AG10803 (cell line): ENCODE measurements around the gene S100A3.

Experiments used
- DNase-seq: peaks from one replicate; pipeline ENCODE4 v3.0.0; 2010; ENCODE audit warnings: low read depth
- H3K4me3 ChIP-seq: 2 replicates; pipeline ENCODE4 v1.5.1; 2011; ENCODE audit warnings: mild to moderate bottlenecking, low read length, control low read depth
- CTCF ChIP-seq: conservative IDR thresholded peaks from 2 replicates; pipeline ENCODE4 v1.5.1; 2011; ENCODE audit warnings: mild to moderate bottlenecking, low read length, control low read depth, inconsistent platforms

S100A3 gene

DNA sequence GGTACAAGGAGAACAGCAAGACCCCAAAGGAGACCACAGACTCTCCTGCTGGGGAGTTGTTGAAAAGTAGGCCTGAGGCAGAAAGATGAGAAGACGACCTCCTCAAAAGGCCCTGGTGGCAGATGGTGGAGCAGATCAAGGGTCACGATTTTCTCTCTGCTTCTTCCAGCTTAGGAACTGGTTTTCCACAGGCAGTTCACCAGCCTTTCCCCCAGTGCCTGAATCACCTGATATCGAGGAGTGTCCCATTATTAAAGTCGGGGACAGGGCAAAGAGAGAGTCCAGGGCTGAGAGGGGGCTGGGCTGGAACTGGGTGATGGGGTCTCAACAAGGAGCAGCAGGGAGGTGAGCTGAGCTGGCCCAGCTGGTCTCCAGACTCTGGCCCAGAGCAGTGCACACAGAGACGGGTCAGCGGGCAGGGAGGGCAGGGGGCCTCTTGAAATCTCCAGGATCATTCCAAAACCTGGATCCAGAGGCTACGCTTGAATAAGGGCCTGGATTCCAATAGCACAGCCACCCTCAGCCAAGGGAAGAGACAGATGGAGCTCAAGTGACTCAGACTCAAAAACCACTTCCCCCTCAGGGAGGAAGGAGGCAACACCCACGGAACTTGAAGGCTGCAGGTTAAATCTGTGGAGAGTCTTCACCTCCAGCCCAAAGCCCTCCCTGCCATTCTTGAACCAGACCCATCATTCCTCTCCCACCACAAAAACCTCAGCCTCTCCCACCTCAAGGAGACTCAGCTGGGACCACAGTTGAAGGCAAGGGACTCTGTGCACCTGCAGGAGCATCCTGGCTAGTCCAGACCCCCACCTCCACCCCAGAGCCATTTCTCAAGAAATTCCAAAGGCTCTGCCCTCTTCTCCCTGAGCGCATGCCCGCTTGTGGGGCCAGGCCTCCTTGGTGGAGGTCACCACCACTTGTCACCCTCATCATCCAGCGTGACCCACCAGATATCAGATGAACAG, 8.4 kb downstream of the S100A3 start, which contains the start of gene S100A5:
TSS of gene S100A5 (minus strand) at position 541 of the 968 bp plus-strand sequence. CDS start 743 bp downstream, outside the sequence.
- TF ChIP-seq CTCF, result no peak
- no peak within 1 kb of the TSS for H3K4me3 ChIP-seq
- DNase-seq, result peak; percentile 64

GRCh38 chr1:153539395-153540093, 9.5 kb downstream of the S100A3 start:
- no peak for TF ChIP-seq CTCF
- no peak overlapping the region for H3K4me3 ChIP-seq
- DNase-seq, result no peak

DNA sequence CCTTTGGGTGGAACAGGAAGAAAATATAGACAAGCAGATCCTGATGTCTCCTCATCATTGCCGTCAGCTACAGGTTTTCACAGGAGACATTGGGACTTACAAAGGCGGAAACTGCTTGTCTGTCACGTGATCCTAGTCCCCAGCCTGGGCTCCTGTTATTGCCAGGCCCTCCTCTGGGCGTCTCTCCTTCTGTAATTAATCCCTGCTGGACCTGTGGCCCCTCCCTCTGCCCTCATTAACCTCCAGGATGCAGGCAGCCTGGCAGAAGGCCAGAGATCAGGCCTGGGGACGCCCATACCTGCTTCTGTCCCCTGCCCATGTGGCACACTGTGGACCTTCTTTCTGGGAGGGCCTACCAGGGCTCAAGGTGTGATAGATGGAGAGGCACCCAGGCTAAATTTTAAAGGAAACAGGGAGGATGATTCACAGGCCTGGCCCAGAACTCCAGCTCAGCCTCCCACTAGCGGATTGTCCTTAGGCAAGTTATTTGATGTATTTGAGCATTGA, 10.7 kb downstream of the S100A3 start:
- peak; percentile 53 for DNase-seq
- peak; percentile 16; the same call in 1 of the 2 replicates for TF ChIP-seq CTCF
- H3K4me3 ChIP-seq, result no peak overlapping the region

DNA sequence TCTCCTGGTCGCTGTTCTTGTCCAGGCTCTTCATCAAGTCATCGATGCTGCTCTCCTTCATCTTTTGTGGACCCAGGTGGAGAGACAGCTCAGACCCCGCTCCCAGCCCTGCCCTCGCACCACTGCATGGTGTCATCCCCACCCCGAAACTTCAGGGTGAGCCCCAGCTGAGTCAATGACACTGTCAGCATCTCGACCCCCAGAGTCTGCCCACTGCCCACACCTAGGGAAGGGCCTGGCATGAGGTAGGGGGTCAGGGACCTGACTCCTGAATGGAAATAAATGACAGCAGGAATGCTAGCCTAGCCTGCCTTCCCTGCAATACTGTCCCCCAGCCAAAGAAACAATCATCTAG, 11.7 kb downstream of the S100A3 start:
- no peak for DNase-seq
- no peak overlapping the region for H3K4me3 ChIP-seq
- no peak for TF ChIP-seq CTCF

DNA sequence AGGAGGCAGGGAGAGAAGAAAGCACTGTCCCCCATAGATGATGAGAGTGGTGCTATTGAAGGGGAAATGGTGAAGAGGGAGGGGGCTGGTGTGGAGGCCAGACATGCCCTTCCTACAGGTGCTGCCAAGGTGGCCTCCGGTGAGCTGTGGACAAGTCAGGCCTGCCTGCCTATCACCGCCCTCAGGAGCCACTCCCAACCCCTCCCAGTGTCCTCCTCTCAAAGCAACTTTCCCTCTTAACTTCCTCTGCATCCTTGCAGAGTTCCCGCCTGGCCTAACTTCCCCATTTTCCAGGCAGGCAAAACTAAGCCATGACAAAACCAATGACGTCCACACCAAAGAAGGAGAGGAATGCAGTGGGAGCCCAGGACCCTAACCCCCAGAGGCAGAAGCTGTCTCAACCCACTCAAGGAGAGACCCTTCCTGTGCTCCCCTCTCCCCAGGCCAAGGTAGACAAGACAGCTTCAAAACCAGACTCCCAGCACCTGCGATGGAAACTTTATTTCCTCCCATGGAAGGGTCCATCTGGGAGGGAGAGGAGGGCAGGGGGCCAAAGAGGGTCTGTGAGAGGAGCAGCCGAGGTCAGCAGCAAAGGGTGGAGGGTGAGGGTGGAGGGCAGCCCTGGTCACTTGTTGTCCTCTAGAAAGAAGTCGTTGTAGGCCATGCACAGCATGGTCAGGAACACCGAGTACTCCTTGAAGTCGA, 12.2 kb downstream of the S100A3 start:
- peak overlapping the region; percentile 100 for H3K4me3 ChIP-seq
- TF ChIP-seq CTCF, result no peak
- DNase-seq, result no peak

- H3K4me3 ChIP-seq, result peak overlapping the region; percentile 100
- DNase-seq, result peak; percentile 91
- TF ChIP-seq CTCF, result no peak
These were observed 12.9 kb downstream of the S100A3 start for GRCh38 chr1:153536012-153536670.
